ENCODE measurements around the gene OPRD1.
"Not testable (repeated sequence)": the region's sequence is repeated elsewhere in the genome, so short reads cannot be mapped to it uniquely, and the experiment has no call there.

The OPRD1 gene

DNA sequence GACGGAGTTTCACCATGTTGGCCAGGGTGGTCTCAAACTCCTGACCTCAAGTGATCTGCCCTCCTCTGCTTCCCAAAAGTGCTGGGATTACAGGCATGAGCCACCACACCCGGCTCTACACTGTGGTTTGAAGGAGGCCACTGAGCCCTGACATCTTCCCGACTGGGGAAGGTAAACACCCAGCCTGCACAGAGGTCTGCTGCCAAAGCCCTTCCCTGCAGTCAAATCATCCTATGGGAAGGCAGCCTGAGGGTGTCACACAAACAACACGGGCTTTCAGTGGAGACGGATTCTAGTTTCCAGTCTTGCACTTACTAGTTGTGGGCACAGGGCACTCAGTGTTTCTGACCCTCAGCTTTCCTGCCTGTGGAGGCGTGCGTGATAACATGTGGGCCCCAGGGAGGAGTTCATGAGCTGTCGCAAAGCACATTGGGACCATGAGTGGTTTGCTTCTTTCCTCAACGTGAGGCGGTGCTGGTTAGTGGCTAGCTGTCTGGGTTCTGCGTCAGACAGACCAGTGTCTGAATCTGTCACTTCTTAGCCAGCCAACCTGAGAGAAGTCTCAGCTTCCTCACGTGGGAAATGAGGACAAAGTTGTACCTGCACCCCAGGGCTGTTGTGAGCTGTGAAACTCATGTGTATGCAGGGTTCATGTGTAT, 21.5 kb upstream of the OPRD1 start:
- H3K4me3 ChIP-seq (ENCODE audit: low read depth, low read length): no peak overlapping the region

DNA sequence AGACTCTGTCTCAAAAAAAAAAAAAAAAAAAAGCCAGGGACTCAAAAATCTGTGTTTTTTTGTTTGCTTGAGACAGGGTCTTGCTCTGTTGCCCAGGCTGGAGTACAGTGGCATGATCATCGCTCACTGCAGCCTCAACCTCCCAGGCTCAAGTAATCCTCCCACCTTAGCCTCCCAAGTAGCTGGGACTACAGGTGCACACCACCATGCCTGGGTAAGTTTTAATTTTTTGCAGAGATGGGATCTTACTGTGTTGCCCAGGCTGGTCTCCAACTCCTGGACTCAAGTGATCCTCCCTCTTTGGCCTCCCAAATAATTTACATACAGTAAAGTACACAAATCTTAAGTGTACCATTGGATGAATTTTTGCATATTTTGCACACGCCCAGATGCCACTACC, 20.0 kb upstream of the OPRD1 start:
- not testable (repeated sequence) for H3K4me3 ChIP-seq (ENCODE audit: low read depth, low read length)

More for the DNA sequence above, 21.5 kb upstream of the OPRD1 start:
- TF ChIP-seq, protein P1, sequence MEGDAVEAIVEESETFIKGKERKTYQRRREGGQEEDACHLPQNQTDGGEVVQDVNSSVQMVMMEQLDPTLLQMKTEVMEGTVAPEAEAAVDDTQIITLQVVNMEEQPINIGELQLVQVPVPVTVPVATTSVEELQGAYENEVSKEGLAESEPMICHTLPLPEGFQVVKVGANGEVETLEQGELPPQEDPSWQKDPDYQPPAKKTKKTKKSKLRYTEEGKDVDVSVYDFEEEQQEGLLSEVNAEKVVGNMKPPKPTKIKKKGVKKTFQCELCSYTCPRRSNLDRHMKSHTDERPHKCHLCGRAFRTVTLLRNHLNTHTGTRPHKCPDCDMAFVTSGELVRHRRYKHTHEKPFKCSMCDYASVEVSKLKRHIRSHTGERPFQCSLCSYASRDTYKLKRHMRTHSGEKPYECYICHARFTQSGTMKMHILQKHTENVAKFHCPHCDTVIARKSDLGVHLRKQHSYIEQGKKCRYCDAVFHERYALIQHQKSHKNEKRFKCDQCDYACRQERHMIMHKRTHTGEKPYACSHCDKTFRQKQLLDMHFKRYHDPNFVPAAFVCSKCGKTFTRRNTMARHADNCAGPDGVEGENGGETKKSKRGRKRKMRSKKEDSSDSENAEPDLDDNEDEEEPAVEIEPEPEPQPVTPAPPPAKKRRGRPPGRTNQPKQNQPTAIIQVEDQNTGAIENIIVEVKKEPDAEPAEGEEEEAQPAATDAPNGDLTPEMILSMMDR (IDR thresholded peaks at IDR 0.05; ENCODE audit: low read depth, low read length): no peak

DNA sequence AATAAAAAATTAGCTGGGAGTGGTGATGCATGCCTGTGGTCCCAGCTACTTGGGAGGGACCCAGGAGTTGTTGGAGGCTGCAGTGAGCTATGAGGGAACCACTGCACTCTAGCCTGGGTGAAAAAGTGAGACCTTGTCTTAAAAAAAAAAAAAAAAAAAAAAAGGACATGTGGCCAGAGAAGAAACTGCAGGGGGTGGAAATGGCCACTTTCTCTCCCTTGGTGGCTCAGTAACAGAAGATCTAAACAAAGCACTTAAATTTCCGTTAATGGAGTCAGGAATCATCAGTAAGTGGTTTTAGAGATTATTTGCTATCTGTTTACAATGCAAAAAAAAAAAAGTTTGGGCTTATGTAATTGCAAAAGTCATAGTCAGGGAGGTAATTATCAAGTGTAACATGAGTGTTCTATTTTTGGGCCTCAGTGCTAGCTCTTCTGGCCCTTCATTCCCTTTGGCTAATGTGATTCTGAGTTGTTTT, 19.3 kb upstream of the OPRD1 start:
- no peak overlapping the region for H3K4me3 ChIP-seq (ENCODE audit: low read depth, low read length)
- TF ChIP-seq, protein P1 (IDR thresholded peaks at IDR 0.05; ENCODE audit: low read depth, low read length): no peak

DNA sequence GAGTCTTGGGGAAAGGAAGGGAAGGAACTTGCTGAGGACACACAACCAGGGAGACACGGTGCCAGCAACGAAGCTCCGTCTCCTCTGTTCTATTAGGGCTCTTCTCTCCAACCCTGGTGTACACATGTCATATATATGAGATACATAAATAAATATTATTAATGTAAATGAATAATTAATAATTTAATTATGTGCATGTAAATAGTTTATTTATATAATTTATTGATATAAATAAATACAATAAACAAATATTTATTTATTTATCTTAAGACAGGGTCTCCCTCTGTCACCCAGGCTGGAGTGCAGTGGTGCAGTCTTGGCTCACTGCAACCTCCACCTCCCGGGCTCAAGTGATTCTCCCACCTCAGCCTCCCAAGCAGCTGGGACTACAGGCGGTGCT, 17.4 kb upstream of the OPRD1 start:
- H3K4me3 ChIP-seq (ENCODE audit: low read depth, low read length): not testable (repeated sequence)

DNA sequence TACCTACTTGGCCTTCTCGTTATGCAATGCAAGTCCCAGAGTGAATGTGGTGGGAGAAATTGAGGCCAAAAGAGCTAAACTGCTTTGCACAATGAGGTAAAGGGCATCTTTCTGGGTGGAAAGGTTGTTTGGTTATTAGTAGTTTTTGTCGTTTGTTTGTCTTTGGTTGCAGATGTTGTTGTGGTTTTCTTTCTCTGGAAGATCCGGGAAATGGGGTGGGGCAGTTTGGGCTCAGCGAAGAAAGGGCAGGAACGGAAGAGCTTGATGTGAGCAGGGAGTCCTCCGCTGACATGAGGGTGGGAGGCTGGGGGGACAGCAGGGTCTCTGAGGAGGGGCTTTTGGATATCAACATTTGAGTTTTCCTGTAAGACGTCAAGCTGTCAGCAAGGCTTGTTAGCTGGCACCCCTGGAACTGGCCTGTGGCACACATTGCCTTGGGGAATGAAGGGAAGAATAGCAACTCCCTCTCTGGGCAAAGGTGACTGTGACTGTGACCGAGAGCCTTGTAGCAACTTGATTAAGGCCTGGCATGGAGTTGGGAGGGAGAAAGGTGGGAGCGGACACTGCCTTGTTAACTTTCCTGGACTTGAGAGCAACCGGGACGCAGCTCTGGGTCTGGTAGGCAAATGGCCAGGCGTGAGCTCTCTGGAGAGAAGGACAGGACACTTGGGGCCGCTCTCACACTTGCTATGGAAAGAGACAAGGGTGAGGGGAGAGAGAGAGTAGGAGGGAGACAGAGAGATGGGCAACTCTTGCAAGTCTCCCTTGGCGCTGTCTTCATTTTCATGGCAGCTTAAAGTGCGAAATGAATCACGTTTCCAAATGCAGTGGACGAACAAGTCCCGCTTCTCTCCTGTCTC, 15.4 kb upstream of the OPRD1 start:
- TF ChIP-seq, protein P1 (IDR thresholded peaks at IDR 0.05; ENCODE audit: low read depth, low read length): no peak
- no peak overlapping the region for H3K4me3 ChIP-seq (ENCODE audit: low read depth, low read length)

DNA sequence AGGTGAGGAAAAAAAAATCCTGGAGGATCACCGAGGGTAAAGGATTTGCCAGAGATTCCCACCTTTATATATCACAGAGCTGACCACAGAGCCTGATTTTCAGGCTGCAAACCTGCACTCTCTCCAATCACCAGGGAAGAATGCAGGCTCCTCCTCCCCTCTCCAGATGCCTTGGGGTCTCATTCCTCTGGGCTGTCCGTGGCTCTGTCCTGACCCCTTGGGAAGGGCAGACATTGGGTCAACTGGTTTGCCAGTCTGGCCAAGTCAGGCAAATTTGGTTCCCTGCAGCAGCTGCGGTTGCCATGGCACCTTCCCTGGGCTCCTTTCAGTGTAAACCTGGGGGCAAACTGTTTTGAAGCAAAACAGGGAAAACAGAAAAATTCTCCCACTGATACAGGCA, 11.6 kb upstream of the OPRD1 start:
- TF ChIP-seq, protein P1 (IDR thresholded peaks at IDR 0.05; ENCODE audit: low read depth, low read length): no peak

DNA sequence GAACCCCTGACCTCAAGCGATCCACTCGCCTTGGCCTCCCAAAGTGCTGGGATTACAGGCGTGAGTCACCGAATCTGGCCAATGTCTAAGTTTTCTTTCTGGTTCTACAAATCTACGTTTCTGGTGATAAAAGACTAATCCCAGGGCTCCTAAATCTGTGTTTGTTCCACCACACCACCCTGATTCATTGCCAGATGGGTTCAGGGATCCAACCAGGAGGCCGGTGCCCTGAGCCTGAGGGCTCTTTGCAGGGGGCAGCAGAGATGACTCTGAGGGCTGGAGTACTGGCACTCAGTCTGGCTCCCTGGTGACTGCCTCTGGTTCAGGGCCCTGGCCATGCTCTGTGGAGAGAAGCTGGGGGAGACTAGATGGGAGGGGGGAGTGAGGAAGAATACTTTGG, 10.5 kb upstream of the OPRD1 start:
- TF ChIP-seq, protein P1 (IDR thresholded peaks at IDR 0.05; ENCODE audit: low read depth, low read length): no peak
- no peak overlapping the region for H3K4me3 ChIP-seq (ENCODE audit: low read depth, low read length)

More for the DNA sequence above, 11.6 kb upstream of the OPRD1 start:
- no peak overlapping the region for H3K4me3 ChIP-seq (ENCODE audit: low read depth, low read length)

DNA sequence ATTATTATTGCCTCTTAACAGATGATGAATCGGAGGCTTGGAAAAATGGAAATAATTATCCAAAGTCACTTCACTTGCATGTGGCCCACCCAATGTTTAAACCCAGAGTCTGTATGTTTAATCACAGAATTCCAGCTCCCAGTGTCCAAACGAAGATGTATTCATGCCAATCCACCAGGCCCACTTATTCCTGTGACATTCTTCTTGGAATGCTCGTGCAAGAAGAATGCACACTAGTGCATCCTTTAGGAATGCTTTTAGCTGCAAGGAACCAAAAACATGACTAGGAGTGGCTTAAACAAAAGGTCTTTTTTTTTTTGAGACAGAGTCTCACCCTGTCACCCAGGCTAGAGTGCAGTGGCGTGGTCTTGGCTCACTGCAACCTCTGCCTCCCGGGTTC, 8.9 kb upstream of the OPRD1 start:
- TF ChIP-seq, protein P1 (IDR thresholded peaks at IDR 0.05; ENCODE audit: low read depth, low read length): no peak
- no peak overlapping the region for H3K4me3 ChIP-seq (ENCODE audit: low read depth, low read length)

All from WI38 (cell line).